Smooth muscle cell (in vitro differentiated cells): ENCODE measurements around the gene ZFP82. TPM values are rescaled to one million over a fixed set of nuclear protein-coding genes. Genes with fewer than 3 reads are reported as not detected.
A peak's percentile ranks its signal among the peaks of the same experiment; 100 is the strongest.

Source experiments
- DNase-seq: peaks from one replicate; lab custom pipeline; 2025; ENCODE audit not compliant: unreplicated experiment; lab: John Stamatoyannopoulos, UW
- H2AFZ ChIP-seq: fragments of 200-600 bp; sonication (generic); 2 replicates; pipeline ENCODE4 v1.6.0; 2016; ENCODE audit warnings: antibody characterized with exemption, low read depth, mild to moderate bottlenecking
- H3F3A ChIP-seq: fragments of 200-600 bp; sonication (generic); 2 replicates; pipeline ENCODE4 v1.6.0; 2017; ENCODE audit warnings: antibody characterized with exemption, low read depth
- H3K27ac ChIP-seq: fragments of 200-600 bp; sonication (generic); 2 replicates; pipeline ENCODE4 v1.5.1; 2016; ENCODE audit warnings: low read depth, mild to moderate bottlenecking
- H3K27me3 ChIP-seq: fragments of 200-600 bp; sonication (generic); 2 replicates; pipeline ENCODE4 v1.6.1; 2016; ENCODE audit warnings: low read depth, mild to moderate bottlenecking
- H3K36me3 ChIP-seq: fragments of 200-600 bp; sonication (generic); 2 replicates; pipeline ENCODE4 v1.5.1; 2016; ENCODE audit warnings: low read depth
- H3K4me1 ChIP-seq: fragments of 200-600 bp; sonication (generic); 2 replicates; pipeline ENCODE4 v1.5.1; 2016; ENCODE audit warnings: low read depth
- H3K4me2 ChIP-seq: fragments of 200-600 bp; sonication (generic); 2 replicates; pipeline ENCODE4 v1.6.0; 2016; ENCODE audit warnings: mild to moderate bottlenecking
- H3K4me3 ChIP-seq: fragments of 200-600 bp; sonication (generic); 2 replicates; pipeline ENCODE4 v1.5.1; 2016; ENCODE audit warnings: mild to moderate bottlenecking
- H3K79me2 ChIP-seq: fragments of 200-600 bp; sonication (generic); 2 replicates; pipeline ENCODE4 v1.6.0; 2016; ENCODE audit warnings: low read depth, mild to moderate bottlenecking
- H3K9ac ChIP-seq: fragments of 200-600 bp; sonication (generic); 2 replicates; pipeline ENCODE4 v1.6.0; 2016; ENCODE audit warnings: low read depth
- H3K9me3 ChIP-seq: fragments of 200-600 bp; sonication (generic); replicated peaks from 2 replicates; pipeline ENCODE4 v1.5.1; 2016; ENCODE audit warnings: low read depth
- H4K20me1 ChIP-seq: fragments of 200-600 bp; sonication (generic); 2 replicates; pipeline ENCODE4 v1.6.0; 2016; ENCODE audit warnings: low read depth
- WGBS: methylation state at CpG from one replicate; pipeline ENCODE4 v1.1.7; 2016; ENCODE audit warnings: low lambda C conversion rate; 5-methylcytosine and 5-hydroxymethylcytosine counted together
- polyA plus RNA-seq: library from polyadenylated mRNA; unstranded; fragments of >200 nt; fragmentation: Nextera tagmentation; extraction: Ambion mirVana; gene quantifications from 2 replicates; pipeline ENCODE4 v1.2.1, GENCODE V29; 2016
- total RNA-seq: library from RNA; depleted of rRNA; stranded (reverse); fragments of >200 nt; gene quantifications from 2 replicates; pipeline ENCODE4 v1.2.3, GENCODE V29; 2014
- TF ChIP-seq, protein P1 (sequence below): fragments of 200-600 bp; sonication (generic); IDR thresholded peaks from 2 replicates; pipeline ENCODE4 v1.5.1; 2017; ENCODE audit warnings: borderline replicate concordance, mild to moderate bottlenecking, antibody characterized with exemption; ENCODE audit not compliant: insufficient read depth, poor library complexity, severe bottlenecking

The ZFP82 gene
- total and polyA plus RNA-seq, 2 experiments from 2014 or later, result 6.8 to 7.3 TPM

DNA sequence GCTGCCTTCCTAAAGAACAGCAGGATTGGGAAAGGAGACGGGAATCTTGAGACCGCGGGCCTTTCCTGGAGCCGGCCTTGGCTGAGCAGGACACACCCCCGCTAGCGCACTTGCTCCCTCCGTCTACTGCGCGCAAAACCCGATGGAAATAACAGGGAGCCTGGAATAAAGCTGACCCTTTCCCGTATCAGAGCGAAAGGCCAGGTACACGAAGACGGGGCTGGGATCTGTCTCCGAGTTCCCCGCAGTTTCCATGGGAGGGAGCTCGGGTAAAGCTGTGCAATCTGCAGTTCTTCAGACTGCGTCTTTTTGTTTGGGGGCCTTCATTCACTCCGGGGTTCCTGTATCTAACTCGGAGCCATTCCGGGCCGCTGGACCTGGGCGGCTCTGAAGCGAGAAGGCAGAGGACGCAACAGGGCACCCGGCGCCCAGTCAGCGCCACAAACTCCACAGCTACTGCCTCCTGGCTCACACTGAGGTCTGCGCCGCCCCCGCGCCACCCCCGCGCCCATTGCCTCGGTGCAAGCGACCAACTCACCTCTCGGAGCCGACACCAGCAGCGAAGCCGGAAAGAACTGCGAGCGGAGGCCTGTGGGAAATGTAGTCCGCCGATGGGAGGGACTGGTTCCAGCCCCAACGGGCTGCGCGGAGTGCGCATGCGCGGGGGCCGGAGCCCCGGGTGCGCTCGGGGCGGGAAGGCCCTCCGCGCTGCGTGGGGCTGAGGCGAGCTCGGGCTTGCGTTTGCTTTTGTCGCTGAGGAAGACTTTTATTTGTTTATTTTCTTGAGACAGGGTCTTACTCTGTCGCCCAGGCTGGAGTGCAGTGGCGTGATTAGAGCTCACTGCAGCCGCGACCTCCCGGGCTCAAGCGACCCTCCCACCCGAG, 39.6 kb downstream of the ZFP82 start, which contains the start of gene ZFP14:
ZFP14 (minus strand) TSS at position 577 of the 885 bp plus-strand sequence. CDS start 11,309 bp downstream, outside the sequence.
- H2AFZ ChIP-seq, result peak within 1 kb of the TSS; percentile 92
- peak within 1 kb of the TSS; percentile 78 for H3K4me3 ChIP-seq
- peaks cover 3% of the 10 kb centered on the region for H3F3A ChIP-seq
- peaks cover 23% of the 10 kb centered on the region for H3K79me2 ChIP-seq
- peaks cover 7% of the 10 kb centered on the region for H3K4me1 ChIP-seq
- DNase-seq, result peak; percentile 68
- no peaks in the 10 kb centered on the region for H3K27me3 ChIP-seq
- no peaks in the 10 kb centered on the region for H3K36me3 ChIP-seq
- peak within 1 kb of the TSS; percentile 70 for H3K9ac ChIP-seq
- TF ChIP-seq, protein P1, sequence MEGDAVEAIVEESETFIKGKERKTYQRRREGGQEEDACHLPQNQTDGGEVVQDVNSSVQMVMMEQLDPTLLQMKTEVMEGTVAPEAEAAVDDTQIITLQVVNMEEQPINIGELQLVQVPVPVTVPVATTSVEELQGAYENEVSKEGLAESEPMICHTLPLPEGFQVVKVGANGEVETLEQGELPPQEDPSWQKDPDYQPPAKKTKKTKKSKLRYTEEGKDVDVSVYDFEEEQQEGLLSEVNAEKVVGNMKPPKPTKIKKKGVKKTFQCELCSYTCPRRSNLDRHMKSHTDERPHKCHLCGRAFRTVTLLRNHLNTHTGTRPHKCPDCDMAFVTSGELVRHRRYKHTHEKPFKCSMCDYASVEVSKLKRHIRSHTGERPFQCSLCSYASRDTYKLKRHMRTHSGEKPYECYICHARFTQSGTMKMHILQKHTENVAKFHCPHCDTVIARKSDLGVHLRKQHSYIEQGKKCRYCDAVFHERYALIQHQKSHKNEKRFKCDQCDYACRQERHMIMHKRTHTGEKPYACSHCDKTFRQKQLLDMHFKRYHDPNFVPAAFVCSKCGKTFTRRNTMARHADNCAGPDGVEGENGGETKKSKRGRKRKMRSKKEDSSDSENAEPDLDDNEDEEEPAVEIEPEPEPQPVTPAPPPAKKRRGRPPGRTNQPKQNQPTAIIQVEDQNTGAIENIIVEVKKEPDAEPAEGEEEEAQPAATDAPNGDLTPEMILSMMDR, result no peak
- H3K4me2 ChIP-seq, result peak within 1 kb of the TSS; percentile 87
- peak within 1 kb of the TSS; percentile 45 for H3K27ac ChIP-seq
- 4% methylated on average over 65 of the region's 69 CpGs for WGBS
- H3K9me3 ChIP-seq, result no peaks in the 10 kb centered on the region
- no peaks in the 10 kb centered on the region for H4K20me1 ChIP-seq

DNA sequence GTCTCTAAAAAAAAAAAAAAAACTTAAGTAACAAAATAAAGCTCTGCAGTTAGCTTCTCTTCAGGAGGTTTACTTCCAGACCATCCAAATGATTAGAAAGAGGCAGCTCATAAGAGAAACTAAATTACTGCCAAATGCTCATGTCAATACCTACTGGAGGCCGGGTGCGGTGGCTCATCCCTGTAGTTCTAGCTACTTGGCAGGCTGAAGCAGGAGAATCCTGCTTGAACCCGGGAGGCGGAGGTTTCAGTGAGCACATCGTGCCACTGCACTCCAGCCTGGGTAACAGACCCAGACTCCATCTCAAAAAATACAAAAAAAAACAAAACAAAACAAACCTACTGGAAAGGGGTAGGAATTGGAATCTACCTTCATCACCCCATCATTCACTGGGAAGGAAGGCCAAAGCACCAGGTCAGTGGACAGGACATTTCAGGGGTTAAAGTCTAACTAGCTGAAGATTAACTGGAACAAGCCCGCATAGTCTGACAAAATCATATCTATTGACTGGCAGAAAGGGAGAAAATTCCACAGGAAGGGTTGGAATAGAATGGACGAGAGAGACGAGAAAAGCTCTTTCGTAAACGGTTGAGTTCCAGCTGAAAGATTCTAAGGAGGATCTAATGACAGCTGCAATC, 40.8 kb downstream of the ZFP82 start:
- Histone ChIP-seq H3K9me3 (no peaks in the 10 kb centered on the region), H2AFZ (peak overlapping the region; percentile 92), H3K9ac (no peak overlapping the region), H3K4me1 (peaks cover 7% of the 10 kb centered on the region), H3K4me2 (peak overlapping the region; percentile 87), H3K27me3 (no peaks in the 10 kb centered on the region), H3K4me3 (peak overlapping the region; percentile 78), H4K20me1 (no peaks in the 10 kb centered on the region), H3K79me2 (peaks cover 23% of the 10 kb centered on the region), H3K36me3 (no peaks in the 10 kb centered on the region), H3K27ac (no peak overlapping the region), H3F3A (peaks cover 3% of the 10 kb centered on the region)
- TF ChIP-seq, protein P1, result no peak
- no peak for DNase-seq
- WGBS, result 79% methylated on average over 10 of the region's 10 CpGs

DNA sequence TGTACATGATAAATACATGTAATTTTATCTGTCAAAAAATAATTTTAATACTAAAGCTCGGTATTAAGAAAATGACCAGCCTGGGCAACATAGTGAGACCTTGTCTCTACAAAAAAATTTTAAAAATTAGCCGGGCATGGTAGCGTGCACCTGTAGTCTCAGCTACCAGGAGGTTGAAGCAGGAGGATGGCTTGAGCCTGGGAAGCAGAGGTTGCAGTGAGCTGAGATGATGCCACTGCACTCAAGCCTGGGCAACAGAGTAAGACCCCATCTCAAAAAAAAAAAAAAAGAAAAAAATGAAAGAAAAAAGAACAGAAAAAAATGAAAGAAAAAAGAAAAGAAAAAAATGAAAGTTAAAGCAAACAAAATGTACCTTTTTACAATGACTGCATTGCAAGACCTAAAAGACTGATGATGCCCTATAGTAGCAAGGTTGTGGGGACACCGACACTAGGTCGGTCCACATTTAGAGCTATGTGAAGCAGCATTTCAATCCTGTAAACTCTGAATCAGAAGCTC, 44.7 kb downstream of the ZFP82 start:
- TF ChIP-seq, protein P1, result no peak
- Histone ChIP-seq H3K9me3 (no peaks in the 10 kb centered on the region), H3K4me1 (peaks cover 7% of the 10 kb centered on the region), H4K20me1 (no peaks in the 10 kb centered on the region), H3K27me3 (no peaks in the 10 kb centered on the region), H3K9ac (no peak overlapping the region), H3K4me3 (no peak overlapping the region), H3K4me2 (no peak overlapping the region), H3F3A (peaks cover 3% of the 10 kb centered on the region), H3K27ac (no peak overlapping the region), H3K36me3 (no peaks in the 10 kb centered on the region), H3K79me2 (peaks cover 29% of the 10 kb centered on the region), H2AFZ (no peak overlapping the region)
- 96% methylated on average over 5 of the region's 5 CpGs for WGBS
- DNase-seq, result no peak
